ENCODE results near the gene TMBIM1.
"Not testable (repeated sequence)": the region's sequence is repeated elsewhere in the genome, so short reads cannot be mapped to it uniquely, and the experiment has no call there.

Gene TMBIM1

GRCh38 chr2:218314764-218315163, 22.5 kb upstream of the TMBIM1 start:
- not testable (repeated sequence) for H3K23ac ChIP-seq (ENCODE audit: low read length); H3K4ac ChIP-seq (ENCODE audit: low read depth, low read length); H3K9ac ChIP-seq (ENCODE audit: low read length); H3K18ac ChIP-seq (ENCODE audit: low read length); H3K79me2 ChIP-seq (ENCODE audit: control insufficient read depth, insufficient read depth, low read length); H3K79me1 ChIP-seq (ENCODE audit: low read length); H3K4me3 ChIP-seq (ENCODE audit: low read length); H2BK5ac ChIP-seq (ENCODE audit: low read length); H3K36me3 ChIP-seq (ENCODE audit: control insufficient read depth, insufficient read depth, low read length); H2BK15ac ChIP-seq (replicated peaks; ENCODE audit: low read depth); H3K56ac ChIP-seq (ENCODE audit: low read length); H3K4me1 ChIP-seq (ENCODE audit: control insufficient read depth, low read depth, low read length); H2AK5ac ChIP-seq (ENCODE audit: low read length); DNase-seq; H3K27ac ChIP-seq (ENCODE audit: low read depth, low read length); H2BK120ac ChIP-seq (ENCODE audit: low read depth, low read length); H3K4me2 ChIP-seq (ENCODE audit: low read length); H4K5ac ChIP-seq (ENCODE audit: low read length); H4K8ac ChIP-seq (ENCODE audit: low read depth, low read length); H3K27me3 ChIP-seq (ENCODE audit: insufficient read depth, low read length, poor library complexity)
- no CpG with 5 or more reads among the region's 4 CpGs for WGBS (ENCODE audit: extremely low coverage, insufficient coverage, low lambda C conversion rate)

- DNase-seq = no peak
- Histone ChIP-seq H2AK5ac (ENCODE audit: low read length) (no peak overlapping the region), H3K9ac (ENCODE audit: low read length) (no peak overlapping the region), H3K79me1 (ENCODE audit: low read length) (no peaks in the 10 kb centered on the region), H4K5ac (ENCODE audit: low read length) (no peak overlapping the region), H3K4me1 (ENCODE audit: control insufficient read depth, low read depth, low read length) (no peaks in the 10 kb centered on the region), H2BK15ac (replicated peaks; ENCODE audit: low read depth) (no peak overlapping the region), H3K23ac (ENCODE audit: low read length) (no peak overlapping the region), H3K27me3 (ENCODE audit: insufficient read depth, low read length, poor library complexity) (no peaks in the 10 kb centered on the region), H2BK120ac (ENCODE audit: low read depth, low read length) (no peak overlapping the region), H3K27ac (ENCODE audit: low read depth, low read length) (no peak overlapping the region), H4K8ac (ENCODE audit: low read depth, low read length) (no peak overlapping the region), H3K4ac (ENCODE audit: low read depth, low read length) (no peak overlapping the region), H3K4me2 (ENCODE audit: low read length) (no peak overlapping the region), H3K36me3 (ENCODE audit: control insufficient read depth, insufficient read depth, low read length) (no peaks in the 10 kb centered on the region), H3K56ac (ENCODE audit: low read length) (no peak overlapping the region), H3K79me2 (ENCODE audit: control insufficient read depth, insufficient read depth, low read length) (no peaks in the 10 kb centered on the region), H3K18ac (ENCODE audit: low read length) (no peak overlapping the region), H2BK5ac (ENCODE audit: low read length) (no peak overlapping the region), H3K4me3 (ENCODE audit: low read length) (no peak overlapping the region)
- whole genome bisulfite sequencing (ENCODE audit: extremely low coverage, insufficient coverage, low lambda C conversion rate) = no CpG with 5 or more reads among the region's 1 CpG
Observed at GRCh38 chr2:218313356-218313755, 21.1 kb upstream of the TMBIM1 start.

- Histone ChIP-seq H2BK120ac (ENCODE audit: low read depth, low read length) (no peak overlapping the region), H3K27me3 (ENCODE audit: insufficient read depth, low read length, poor library complexity) (no peaks in the 10 kb centered on the region), H3K79me1 (ENCODE audit: low read length) (no peaks in the 10 kb centered on the region), H2AK5ac (ENCODE audit: low read length) (no peak overlapping the region), H4K8ac (ENCODE audit: low read depth, low read length) (no peak overlapping the region), H3K4me1 (ENCODE audit: control insufficient read depth, low read depth, low read length) (no peaks in the 10 kb centered on the region), H3K23ac (ENCODE audit: low read length) (no peak overlapping the region), H4K5ac (ENCODE audit: low read length) (no peak overlapping the region), H2BK15ac (replicated peaks; ENCODE audit: low read depth) (no peak overlapping the region), H3K56ac (ENCODE audit: low read length) (no peak overlapping the region), H3K36me3 (ENCODE audit: control insufficient read depth, insufficient read depth, low read length) (no peaks in the 10 kb centered on the region), H3K4me3 (ENCODE audit: low read length) (no peak overlapping the region), H3K4me2 (ENCODE audit: low read length) (no peak overlapping the region), H2BK5ac (ENCODE audit: low read length) (no peak overlapping the region), H3K27ac (ENCODE audit: low read depth, low read length) (no peak overlapping the region), H3K4ac (ENCODE audit: low read depth, low read length) (no peak overlapping the region), H3K79me2 (ENCODE audit: control insufficient read depth, insufficient read depth, low read length) (no peaks in the 10 kb centered on the region), H3K9ac (ENCODE audit: low read length) (no peak overlapping the region), H3K18ac (ENCODE audit: low read length) (no peak overlapping the region)
- DNase-seq = no peak
- WGBS (ENCODE audit: extremely low coverage, insufficient coverage, low lambda C conversion rate) = no CpG with 5 or more reads among the region's 2 CpGs
Observed at GRCh38 chr2:218312267-218312756, 20.0 kb upstream of the TMBIM1 start.

- H2BK120ac ChIP-seq (ENCODE audit: low read depth, low read length); H3K79me2 ChIP-seq (ENCODE audit: control insufficient read depth, insufficient read depth, low read length); H4K5ac ChIP-seq (ENCODE audit: low read length); H2BK15ac ChIP-seq (replicated peaks; ENCODE audit: low read depth); H3K79me1 ChIP-seq (ENCODE audit: low read length); H2AK5ac ChIP-seq (ENCODE audit: low read length); H2BK5ac ChIP-seq (ENCODE audit: low read length); H3K27me3 ChIP-seq (ENCODE audit: insufficient read depth, low read length, poor library complexity); H3K9ac ChIP-seq (ENCODE audit: low read length); H3K27ac ChIP-seq (ENCODE audit: low read depth, low read length); H3K18ac ChIP-seq (ENCODE audit: low read length); H3K23ac ChIP-seq (ENCODE audit: low read length); H3K4me3 ChIP-seq (ENCODE audit: low read length); H3K4me2 ChIP-seq (ENCODE audit: low read length); H3K4ac ChIP-seq (ENCODE audit: low read depth, low read length); H4K8ac ChIP-seq (ENCODE audit: low read depth, low read length); H3K36me3 ChIP-seq (ENCODE audit: control insufficient read depth, insufficient read depth, low read length); H3K4me1 ChIP-seq (ENCODE audit: control insufficient read depth, low read depth, low read length): not testable (repeated sequence)
- DNase-seq = peak; percentile 69
- H3K56ac ChIP-seq (ENCODE audit: low read length) = peak overlapping the region; percentile 25
- no CpG with 5 or more reads among the region's 11 CpGs for WGBS (ENCODE audit: extremely low coverage, insufficient coverage, low lambda C conversion rate)
Observed at GRCh38 chr2:218311541-218312266, 19.4 kb upstream of the TMBIM1 start.

- Histone ChIP-seq H4K5ac (ENCODE audit: low read length) (no peak overlapping the region), H3K79me1 (ENCODE audit: low read length) (no peaks in the 10 kb centered on the region), H3K4me2 (ENCODE audit: low read length) (no peak overlapping the region), H3K27ac (ENCODE audit: low read depth, low read length) (no peak overlapping the region), H3K4me1 (ENCODE audit: control insufficient read depth, low read depth, low read length) (no peaks in the 10 kb centered on the region), H3K79me2 (ENCODE audit: control insufficient read depth, insufficient read depth, low read length) (no peaks in the 10 kb centered on the region), H2BK5ac (ENCODE audit: low read length) (no peak overlapping the region), H3K36me3 (ENCODE audit: control insufficient read depth, insufficient read depth, low read length) (no peaks in the 10 kb centered on the region), H2BK120ac (ENCODE audit: low read depth, low read length) (no peak overlapping the region), H3K4ac (ENCODE audit: low read depth, low read length) (no peak overlapping the region), H4K8ac (ENCODE audit: low read depth, low read length) (no peak overlapping the region), H3K56ac (ENCODE audit: low read length) (no peak overlapping the region), H3K27me3 (ENCODE audit: insufficient read depth, low read length, poor library complexity) (no peaks in the 10 kb centered on the region), H2AK5ac (ENCODE audit: low read length) (no peak overlapping the region), H2BK15ac (replicated peaks; ENCODE audit: low read depth) (no peak overlapping the region), H3K18ac (ENCODE audit: low read length) (no peak overlapping the region), H3K9ac (ENCODE audit: low read length) (no peak overlapping the region), H3K23ac (ENCODE audit: low read length) (no peak overlapping the region), H3K4me3 (ENCODE audit: low read length) (no peak overlapping the region)
- WGBS (ENCODE audit: extremely low coverage, insufficient coverage, low lambda C conversion rate) = no CpG with 5 or more reads among the region's 11 CpGs
- no peak for DNase-seq
Observed at GRCh38 chr2:218310853-218311540, 18.7 kb upstream of the TMBIM1 start.

Data from mesendoderm (in vitro differentiated cells).